Activated effector memory CD4-positive, alpha-beta T cell treated with anti-CD3 and anti-CD28 coated beads, Interleukin-2, amount 50 U/mL, for 16 hours (primary cell): ENCODE results near the gene ERC2.

Source experiments
- DNase-seq: peaks from one replicate; pipeline ENCODE4 v3.0.0-alpha.2; 2020

Gene ERC2

DNA sequence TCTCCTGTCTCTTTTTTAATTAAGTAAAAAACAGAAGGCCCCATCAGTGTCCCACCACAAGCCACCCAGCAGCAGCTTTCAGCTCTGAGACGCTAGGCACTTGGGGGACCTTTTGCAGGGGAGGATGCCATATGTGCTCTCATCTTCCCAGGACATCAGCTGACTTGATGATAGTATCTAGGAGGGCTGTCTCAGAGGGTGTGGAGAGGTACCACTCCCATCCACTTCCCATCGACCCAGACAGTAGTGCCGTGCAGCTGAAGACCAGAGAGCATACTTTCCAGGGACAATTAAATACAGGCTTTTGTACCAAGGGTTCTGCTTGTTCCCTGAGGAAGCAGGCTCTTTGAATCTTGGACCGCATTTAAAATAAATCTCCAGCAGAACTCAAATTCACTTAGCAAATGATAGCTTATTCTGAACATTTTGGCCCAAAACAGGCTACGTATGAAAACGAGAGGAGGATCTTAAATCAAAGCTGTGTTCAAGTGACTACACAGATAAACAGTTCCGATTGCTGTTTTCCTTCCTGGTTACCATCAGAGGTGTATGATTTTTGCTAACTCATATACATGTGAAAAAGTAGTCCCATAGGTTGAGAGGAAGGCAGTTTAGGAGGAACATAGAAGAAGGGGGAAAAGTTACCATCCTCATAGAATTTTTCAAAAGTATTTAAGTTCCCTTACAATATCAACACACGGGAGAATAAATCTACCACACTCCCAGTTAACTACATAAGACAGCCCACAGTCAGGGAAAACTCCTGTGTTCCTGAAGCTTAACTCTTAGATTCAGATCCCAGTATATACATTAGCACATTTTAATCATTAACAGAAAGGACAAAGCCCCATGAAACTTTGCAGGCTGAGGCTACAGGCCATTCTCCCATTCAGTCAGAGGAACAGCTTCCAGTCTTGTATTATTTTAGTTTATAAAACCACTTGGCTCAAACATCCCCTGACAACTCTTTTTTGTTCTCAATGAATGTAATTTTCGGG lies 990.7 kb downstream of the ERC2 start:
- DNase-seq: no peak

- no peak for DNase-seq
Observed at GRCh38 chr3:55476515-55476914, 991.8 kb downstream of the ERC2 start.

DNA sequence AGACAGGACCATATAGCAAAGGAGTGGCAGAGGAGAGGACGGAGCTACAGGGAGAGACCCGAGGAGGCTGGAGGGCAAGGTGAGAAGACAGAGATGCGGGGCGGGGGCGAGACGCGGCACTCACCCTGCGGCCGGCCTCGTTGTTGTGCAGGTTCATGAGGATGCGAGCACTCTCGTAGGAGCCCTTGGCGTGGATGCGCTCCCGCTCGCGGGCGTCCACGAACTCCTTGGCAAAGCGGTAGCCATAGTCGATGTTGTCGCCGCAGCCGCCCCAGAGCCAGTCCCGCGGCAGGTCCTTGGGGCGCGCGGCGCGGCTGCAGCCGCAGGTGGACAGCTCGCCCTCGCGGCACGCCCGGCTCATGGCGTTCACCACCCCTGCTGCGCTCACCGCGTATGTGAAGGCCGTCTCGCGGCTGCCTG lies 994.0 kb downstream of the ERC2 start:
- no peak for DNase-seq

DNA sequence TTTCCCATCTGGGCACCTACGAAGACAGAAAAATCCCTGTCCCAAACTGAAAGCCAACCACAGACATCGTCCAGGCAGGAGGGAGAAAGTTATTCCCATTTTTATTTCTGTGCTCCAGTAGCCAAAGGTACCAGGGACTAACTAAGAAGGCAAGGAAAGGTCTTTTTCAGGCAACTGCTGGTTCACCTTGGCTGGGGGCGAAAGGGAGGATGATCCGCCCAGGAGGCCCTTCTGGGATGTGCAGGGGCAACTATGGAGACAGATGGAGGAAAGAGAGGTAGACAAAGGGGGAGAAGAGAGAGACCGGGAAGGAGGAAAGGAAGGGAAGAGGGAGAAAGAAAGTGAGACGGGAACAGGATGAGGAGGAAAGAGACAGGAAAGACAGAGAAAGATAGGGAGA lies 994.5 kb downstream of the ERC2 start:
- no peak for DNase-seq

DNA sequence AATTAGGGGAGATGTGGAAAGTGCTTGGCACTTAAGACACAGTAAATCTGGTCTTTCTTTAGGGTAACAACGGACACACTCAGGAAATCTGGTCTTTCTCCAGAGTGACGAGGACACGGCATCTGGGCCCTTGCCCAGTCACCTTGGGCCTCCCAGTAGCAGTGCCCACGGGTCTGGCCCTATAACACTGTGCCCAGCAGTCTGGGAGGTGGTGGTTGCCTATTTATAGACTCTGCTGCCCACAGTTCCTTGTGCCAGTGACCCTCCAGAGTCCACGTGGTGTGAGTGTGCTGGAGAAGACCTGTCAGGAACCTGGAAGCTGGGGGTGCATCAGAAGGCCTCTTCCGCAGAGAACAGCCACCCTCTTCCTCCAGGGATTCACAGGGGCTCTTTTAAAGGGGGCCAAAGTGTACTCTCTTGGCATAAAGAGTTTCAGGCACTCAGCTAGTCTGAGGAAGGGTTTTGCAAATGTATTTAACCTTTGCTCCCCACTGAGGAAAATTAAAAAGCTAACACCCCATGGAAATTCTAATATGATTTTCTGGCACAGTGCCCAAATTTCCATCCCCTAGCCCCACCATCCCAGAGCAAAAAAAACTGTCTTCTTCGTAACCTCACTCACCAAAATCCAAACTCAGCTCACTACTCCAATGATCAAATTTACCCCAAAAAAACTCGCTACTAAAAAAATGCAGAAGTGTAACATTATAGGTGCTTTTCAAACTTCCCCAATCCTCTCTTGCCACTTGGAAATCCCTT lies 996.6 kb downstream of the ERC2 start:
- no peak for DNase-seq

DNA sequence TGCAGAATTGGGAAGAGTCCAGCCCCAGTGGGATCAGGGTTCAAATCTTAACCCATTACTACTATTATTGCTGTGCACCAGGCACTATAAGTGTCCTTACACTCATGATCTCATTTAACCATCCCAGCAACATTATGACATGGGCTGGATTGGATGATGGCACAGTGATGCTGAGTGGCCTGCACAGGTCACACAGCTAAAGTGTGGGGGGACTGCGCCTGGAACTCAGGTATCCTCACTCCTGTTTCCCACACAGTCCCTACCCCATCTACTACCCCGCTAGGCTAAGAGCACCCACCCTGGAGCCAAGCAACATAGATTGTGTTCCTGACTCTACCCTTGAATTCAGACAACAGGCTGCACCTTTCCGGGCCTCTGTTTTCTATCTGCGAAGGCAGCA lies 997.2 kb downstream of the ERC2 start:
- DNase-seq: no peak

DNA sequence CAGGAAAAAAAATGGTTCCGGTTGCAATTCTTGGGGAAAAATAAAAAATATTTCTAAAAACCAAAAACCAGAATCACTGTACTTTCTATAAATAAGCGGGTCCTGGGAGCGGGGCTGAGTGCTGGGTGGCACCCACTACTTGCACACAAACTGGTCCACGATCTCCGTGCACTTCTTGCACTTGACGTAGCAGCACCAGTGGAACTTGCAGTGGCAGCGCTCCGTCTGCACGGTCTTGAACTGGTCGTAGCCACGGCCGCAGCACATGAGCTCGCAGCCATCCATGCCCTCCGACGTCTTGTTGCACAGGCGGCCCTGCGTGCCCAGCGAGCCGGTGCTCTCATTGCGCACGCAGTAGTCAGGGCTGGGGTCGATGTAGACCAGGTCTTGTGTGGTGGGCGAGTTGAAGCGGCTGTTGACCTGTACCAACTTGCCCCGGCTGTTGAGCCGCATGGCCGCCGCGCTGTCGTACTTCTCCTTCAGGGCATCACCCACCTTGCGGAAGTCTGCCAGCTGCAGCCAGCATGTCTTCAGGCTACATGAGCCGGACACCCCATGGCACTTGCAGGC lies 998.2 kb downstream of the ERC2 start:
- no peak for DNase-seq

GRCh38 chr3:55468251-55468650 lies 1000.0 kb downstream of the ERC2 start:
- DNase-seq: no peak

- no peak for DNase-seq
Observed at GRCh38 chr3:55467099-55467498, 1001.2 kb downstream of the ERC2 start.

DNA sequence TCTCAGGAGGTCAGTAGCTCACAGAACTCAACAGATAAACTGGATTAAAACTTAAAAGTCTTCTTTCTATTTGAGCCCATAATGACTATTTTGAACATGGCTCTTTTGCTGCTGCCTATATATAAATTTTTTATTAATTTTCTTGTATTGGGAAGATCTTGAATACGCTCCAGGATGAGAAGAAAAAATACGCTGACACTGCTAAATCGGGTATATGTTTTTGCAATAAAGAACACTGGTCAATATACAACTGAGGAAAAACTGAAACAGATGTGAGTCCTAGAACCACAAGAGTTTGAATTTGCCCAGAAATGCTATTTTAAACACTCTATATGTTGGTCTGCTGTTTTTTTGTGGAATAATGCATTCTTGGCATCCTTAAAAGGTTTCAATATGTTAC lies 1001.7 kb downstream of the ERC2 start:
- no peak for DNase-seq

GRCh38 chr3:55461896-55462295 lies 1006.4 kb downstream of the ERC2 start:
- no peak for DNase-seq

- no peak for DNase-seq
Observed at GRCh38 chr3:55459838-55460237, 1008.4 kb downstream of the ERC2 start.
